Measurements from ENCODE around the gene PAX9.

DNA sequence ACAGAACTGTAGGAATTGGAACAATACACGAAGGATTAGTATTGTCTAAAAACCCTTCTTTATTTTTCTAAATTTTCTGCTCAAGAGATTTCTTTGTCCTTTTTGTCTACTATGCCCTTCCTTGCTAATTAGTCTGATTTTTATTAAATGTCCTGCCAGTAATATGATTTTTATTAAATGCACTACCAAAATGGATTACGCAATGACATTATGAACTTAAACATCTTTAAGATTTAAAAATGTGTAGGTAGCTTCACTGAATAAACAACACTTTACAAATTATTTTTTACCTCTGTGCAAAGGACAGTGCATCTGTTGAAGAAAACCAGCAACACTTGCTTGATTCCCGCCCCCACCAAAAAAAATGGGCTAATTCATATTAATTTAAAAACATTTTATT, 8.2 kb upstream of the PAX9 start:
- TF ChIP-seq, protein P1, sequence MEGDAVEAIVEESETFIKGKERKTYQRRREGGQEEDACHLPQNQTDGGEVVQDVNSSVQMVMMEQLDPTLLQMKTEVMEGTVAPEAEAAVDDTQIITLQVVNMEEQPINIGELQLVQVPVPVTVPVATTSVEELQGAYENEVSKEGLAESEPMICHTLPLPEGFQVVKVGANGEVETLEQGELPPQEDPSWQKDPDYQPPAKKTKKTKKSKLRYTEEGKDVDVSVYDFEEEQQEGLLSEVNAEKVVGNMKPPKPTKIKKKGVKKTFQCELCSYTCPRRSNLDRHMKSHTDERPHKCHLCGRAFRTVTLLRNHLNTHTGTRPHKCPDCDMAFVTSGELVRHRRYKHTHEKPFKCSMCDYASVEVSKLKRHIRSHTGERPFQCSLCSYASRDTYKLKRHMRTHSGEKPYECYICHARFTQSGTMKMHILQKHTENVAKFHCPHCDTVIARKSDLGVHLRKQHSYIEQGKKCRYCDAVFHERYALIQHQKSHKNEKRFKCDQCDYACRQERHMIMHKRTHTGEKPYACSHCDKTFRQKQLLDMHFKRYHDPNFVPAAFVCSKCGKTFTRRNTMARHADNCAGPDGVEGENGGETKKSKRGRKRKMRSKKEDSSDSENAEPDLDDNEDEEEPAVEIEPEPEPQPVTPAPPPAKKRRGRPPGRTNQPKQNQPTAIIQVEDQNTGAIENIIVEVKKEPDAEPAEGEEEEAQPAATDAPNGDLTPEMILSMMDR (IDR thresholded peaks at IDR 0.05) = no peak
- TF ChIP-seq POLR2A (IDR thresholded peaks at IDR 0.05) = no peak
- TF ChIP-seq EP300 (IDR thresholded peaks at IDR 0.05) = no peak

Measured in tibial nerve (tissue), 4 donors.